Mesenchymal stem cell (in vitro differentiated cells and primary cell): Measurements from ENCODE around the gene PRSS48. TPM values are rescaled to one million over a fixed set of nuclear protein-coding genes. Genes with fewer than 3 reads are reported as not detected.

Experiments
- DNase-seq: peaks from one replicate; pipeline ENCODE4 v3.0.0-alpha.2; 2013
- H2AFZ ChIP-seq: one replicate; pipeline ENCODE4 v1.6.1; 2013; ENCODE audit warnings: low read depth, mild to moderate bottlenecking, control low read depth, inconsistent platforms, low read length, moderate library complexity
- H2AK5ac ChIP-seq: 2 replicates; pipeline ENCODE4 v1.6.1; 2013; ENCODE audit warnings: low read length, moderate library complexity, mild to moderate bottlenecking, inconsistent platforms; ENCODE audit not compliant: severe bottlenecking
- H2BK120ac ChIP-seq: one replicate; pipeline ENCODE4 v1.6.1; 2013; ENCODE audit warnings: low read depth, mild to moderate bottlenecking, inconsistent platforms, low read length, moderate library complexity
- H2BK12ac ChIP-seq, 2 experiments: one replicate each; pipeline ENCODE4 v1.6.1; 2013; ENCODE audit warnings: inconsistent platforms in 2 of 2, low read length in 2 of 2, mild to moderate bottlenecking in 2 of 2, moderate library complexity in 2 of 2, control low read depth in 1 of 2
- H2BK15ac ChIP-seq: one replicate; pipeline ENCODE4 v1.6.1; 2013; ENCODE audit warnings: mild to moderate bottlenecking, low read depth, inconsistent platforms; ENCODE audit not compliant: poor library complexity, severe bottlenecking
- H2BK5ac ChIP-seq: 2 replicates; pipeline ENCODE4 v1.6.1; 2013; ENCODE audit warnings: low read depth, mild to moderate bottlenecking, low read length, control low read depth, inconsistent platforms; ENCODE audit not compliant: poor library complexity, severe bottlenecking
- H3K14ac ChIP-seq, 2 experiments: one replicate each; pipeline ENCODE4 v1.6.1; 2013; ENCODE audit warnings: inconsistent platforms in 2 of 2, low read length in 2 of 2, control low read depth in 1 of 2, mild to moderate bottlenecking in 1 of 2, moderate library complexity in 1 of 2
- H3K18ac ChIP-seq, 2 experiments: one replicate each; pipeline ENCODE4 v1.6.1; 2013; ENCODE audit warnings: inconsistent platforms in 2 of 2, low read length in 2 of 2, control low read depth in 1 of 2, low read depth in 1 of 2, mild to moderate bottlenecking in 1 of 2
- H3K23ac ChIP-seq, 2 experiments: one replicate each; pipeline ENCODE4 v1.6.1; 2013; ENCODE audit warnings: inconsistent platforms in 2 of 2, low read length in 2 of 2, mild to moderate bottlenecking in 2 of 2, moderate library complexity in 2 of 2, control low read depth in 1 of 2
- H3K27ac ChIP-seq: 2 replicates; pipeline ENCODE4 v1.5.1; 2013; ENCODE audit warnings: mild to moderate bottlenecking, moderate library complexity, low read length, control low read depth, inconsistent platforms; ENCODE audit not compliant: poor library complexity, severe bottlenecking
- H3K27me3 ChIP-seq, 2 experiments: 2 replicates each; pipeline versions ENCODE4 v1.6.1 to v1.7.0; 2013; ENCODE audit warnings: low read length in 2 of 2, mild to moderate bottlenecking in 2 of 2, moderate library complexity in 2 of 2, control low read depth in 1 of 2, inconsistent platforms in 1 of 2; ENCODE audit not compliant: control insufficient read depth in 1 of 2, insufficient read depth in 1 of 2
- H3K36me3 ChIP-seq, 2 experiments: 2 replicates each; pipeline versions ENCODE4 v1.6.1 to v1.7.0; 2013; ENCODE audit warnings: low read length in 2 of 2, control low read depth in 1 of 2, inconsistent platforms in 1 of 2, low read depth in 1 of 2, mild to moderate bottlenecking in 1 of 2; ENCODE audit not compliant: insufficient read depth in 2 of 2, control insufficient read depth in 1 of 2
- H3K4ac ChIP-seq, 2 experiments: one replicate each; pipeline ENCODE4 v1.6.1; 2013; ENCODE audit warnings: inconsistent platforms in 2 of 2, low read length in 2 of 2, mild to moderate bottlenecking in 2 of 2, moderate library complexity in 2 of 2, control low read depth in 1 of 2, low read depth in 1 of 2
- H3K4me1 ChIP-seq: 2 replicates; pipeline ENCODE4 v1.6.1; 2013; ENCODE audit warnings: low read depth, low read length, control low read depth; ENCODE audit not compliant: control insufficient read depth, insufficient read depth
- H3K4me2 ChIP-seq: 2 replicates; pipeline ENCODE4 v1.6.1; 2013; ENCODE audit warnings: low read length, mild to moderate bottlenecking, inconsistent platforms; ENCODE audit not compliant: poor library complexity, severe bottlenecking
- H3K4me3 ChIP-seq, 2 experiments: 2 replicates each; pipeline versions ENCODE4 v1.5.1 to v1.7.0; 2013; ENCODE audit warnings: low read length in 2 of 2, mild to moderate bottlenecking in 2 of 2, control low read depth in 1 of 2, low read depth in 1 of 2; ENCODE audit not compliant: insufficient read depth in 1 of 2
- H3K79me1 ChIP-seq: replicated peaks from 2 replicates; pipeline ENCODE4 v1.6.1; 2013; ENCODE audit warnings: mild to moderate bottlenecking, control low read depth, low read length, inconsistent platforms; ENCODE audit not compliant: poor library complexity, severe bottlenecking
- H3K9ac ChIP-seq: 2 replicates; pipeline ENCODE4 v1.7.0; 2013; ENCODE audit warnings: mild to moderate bottlenecking, low read length, moderate library complexity
- H3K9me3 ChIP-seq: 2 replicates; pipeline ENCODE4 v1.7.0; 2013; ENCODE audit warnings: mild to moderate bottlenecking, low read length; ENCODE audit not compliant: control insufficient read depth
- H4K8ac ChIP-seq: one replicate; pipeline ENCODE4 v1.6.1; 2013; ENCODE audit warnings: inconsistent platforms, mild to moderate bottlenecking, low read length, moderate library complexity
- H4K91ac ChIP-seq: one replicate; pipeline ENCODE4 v1.6.1; 2013; ENCODE audit warnings: mild to moderate bottlenecking, low read length, inconsistent platforms
- WGBS: methylation state at CpG from one replicate; pipeline ENCODE4 v1.1.7; 2013; ENCODE audit warnings: mixed read lengths; 5-methylcytosine and 5-hydroxymethylcytosine counted together
- small RNA-seq: library from polyadenylated mRNA; stranded (forward); fragments of <200 nt; extraction: miRNeasy Mini kit (QIAGEN cat#:217004); gene quantifications from one replicate; pipeline ENCODE3, GENCODE V24; 2013; ENCODE audit warnings: low read depth

PRSS48 gene

DNA sequence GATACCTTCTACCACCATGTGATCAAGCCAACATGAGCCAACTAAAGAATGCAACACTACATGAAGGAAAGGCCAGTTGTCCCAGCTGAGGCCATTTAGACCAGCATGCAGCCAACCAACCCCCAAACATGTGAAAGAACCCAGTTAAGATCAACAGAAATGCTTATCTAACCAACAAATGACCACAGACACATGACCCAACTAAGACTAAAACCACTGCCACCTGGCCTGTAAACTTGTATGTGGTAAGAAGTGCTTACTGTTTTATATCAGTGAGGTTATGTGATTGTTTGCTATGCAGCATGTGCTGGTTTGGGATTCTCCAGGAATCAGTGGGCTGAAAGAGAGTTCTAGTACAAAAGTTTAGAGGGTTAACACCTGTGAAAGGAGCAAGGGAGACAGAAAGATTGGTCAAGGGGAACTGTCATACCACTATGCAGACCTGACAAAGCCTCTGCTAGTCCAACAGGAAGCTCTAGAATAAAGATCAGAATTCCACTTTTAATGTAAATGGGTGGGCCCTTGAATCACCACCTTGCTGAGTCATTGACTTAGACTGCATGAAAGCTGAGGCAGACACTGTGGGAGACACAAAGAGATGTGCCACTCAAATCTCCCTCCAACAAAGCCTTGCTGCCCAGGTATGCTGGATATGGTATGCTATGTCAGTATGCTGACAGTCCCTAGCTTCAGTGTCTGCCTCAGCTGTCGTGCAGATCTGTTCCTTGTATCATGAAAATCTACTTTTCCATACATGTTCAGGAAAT lies 54.5 kb downstream of the PRSS48 start:
- no peak overlapping the region for H2BK15ac ChIP-seq
- no peak overlapping the region for H2BK5ac ChIP-seq
- no peak overlapping the region for H3K18ac ChIP-seq
- no peak overlapping the region for H3K4ac ChIP-seq
- H3K9ac ChIP-seq: no peak overlapping the region
- H3K9me3 ChIP-seq: no peaks in the 10 kb centered on the region
- DNase-seq: peak; percentile 67
- no peak overlapping the region for H3K14ac ChIP-seq
- H2AK5ac ChIP-seq: no peak overlapping the region
- no peak overlapping the region for H3K27ac ChIP-seq
- no peak overlapping the region for H2BK12ac ChIP-seq
- no peak overlapping the region for H2AFZ ChIP-seq
- H4K91ac ChIP-seq: no peak overlapping the region
- H2BK120ac ChIP-seq: no peak overlapping the region
- H3K27me3 ChIP-seq: no peaks in the 10 kb centered on the region
- H3K4me2 ChIP-seq: no peak overlapping the region
- H3K4me1 ChIP-seq: no peaks in the 10 kb centered on the region
- H3K36me3 ChIP-seq: no peaks in the 10 kb centered on the region
- H3K23ac ChIP-seq: no peak overlapping the region
- WGBS: 90% methylated on average over 1 of the region's 1 CpG
- no peaks in the 10 kb centered on the region for H3K79me1 ChIP-seq
- no peak overlapping the region for H3K4me3 ChIP-seq
- H4K8ac ChIP-seq: no peak overlapping the region

DNA sequence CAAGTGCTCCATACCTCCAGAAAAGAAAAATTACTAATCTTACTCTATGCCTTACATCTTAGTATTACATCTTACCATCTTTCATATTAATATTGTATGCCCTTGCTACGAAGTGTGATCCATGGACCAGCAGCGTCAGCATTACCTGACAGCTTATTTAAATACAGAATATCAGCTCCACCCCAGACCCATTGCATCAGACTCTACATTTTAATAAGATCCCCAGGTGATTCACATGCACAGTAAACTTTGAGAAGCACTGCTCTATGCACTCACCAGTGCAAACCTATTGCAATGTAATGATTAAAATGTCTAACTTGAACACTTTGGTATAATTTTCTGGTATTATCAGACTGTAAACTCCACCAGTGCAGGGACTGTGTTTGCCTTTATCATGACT lies 62.5 kb downstream of the PRSS48 start:
- no peaks in the 10 kb centered on the region for H3K9me3 ChIP-seq
- no peak overlapping the region for H2BK5ac ChIP-seq
- no peak overlapping the region for H2BK15ac ChIP-seq
- H3K27me3 ChIP-seq: no peaks in the 10 kb centered on the region
- no peak overlapping the region for H3K27ac ChIP-seq
- no peak overlapping the region for H2BK120ac ChIP-seq
- H3K79me1 ChIP-seq: no peaks in the 10 kb centered on the region
- H3K23ac ChIP-seq: no peak overlapping the region
- no peak overlapping the region for H3K18ac ChIP-seq
- H3K36me3 ChIP-seq: no peaks in the 10 kb centered on the region
- H4K8ac ChIP-seq: no peak overlapping the region
- H2AFZ ChIP-seq: no peak overlapping the region
- H3K4me2 ChIP-seq: no peak overlapping the region
- no peak for DNase-seq
- H3K4me3 ChIP-seq: no peak overlapping the region
- WGBS: 74% methylated on average over 2 of the region's 2 CpGs
- no peak overlapping the region for H3K9ac ChIP-seq
- peaks cover 1% of the 10 kb centered on the region for H3K4me1 ChIP-seq
- H3K4ac ChIP-seq: no peak overlapping the region
- no peak overlapping the region for H2AK5ac ChIP-seq
- no peak overlapping the region for H4K91ac ChIP-seq
- H3K14ac ChIP-seq: no peak overlapping the region
- no peak overlapping the region for H2BK12ac ChIP-seq

- no peaks in the 10 kb centered on the region for H3K79me1 ChIP-seq
- peak overlapping the region in 1 of 2 experiments; percentile 28 for H3K14ac ChIP-seq
- no peak overlapping the region for H2AK5ac ChIP-seq
- H2BK12ac ChIP-seq: no peak overlapping the region
- 90% methylated on average over 5 of the region's 5 CpGs for WGBS
- no peak overlapping the region for H3K23ac ChIP-seq
- DNase-seq: peak; percentile 20
- no peak overlapping the region for H2BK15ac ChIP-seq
- H3K27me3 ChIP-seq: no peaks in the 10 kb centered on the region
- H2BK5ac ChIP-seq: no peak overlapping the region
- H3K9me3 ChIP-seq: peaks cover 8% of the 10 kb centered on the region
- H3K4me1 ChIP-seq: peaks cover 1% of the 10 kb centered on the region
- H3K4me3 ChIP-seq: no peak overlapping the region
- no peak overlapping the region for H3K4me2 ChIP-seq
- no peak overlapping the region for H3K9ac ChIP-seq
- H4K8ac ChIP-seq: no peak overlapping the region
- no peak overlapping the region for H3K27ac ChIP-seq
- no peak overlapping the region for H2BK120ac ChIP-seq
- H3K4ac ChIP-seq: no peak overlapping the region
- no peaks in the 10 kb centered on the region for H3K36me3 ChIP-seq
- H2AFZ ChIP-seq: no peak overlapping the region
- no peak overlapping the region for H4K91ac ChIP-seq
- H3K18ac ChIP-seq: no peak overlapping the region
Measured at GRCh38 chr4:151340751-151341385, 63.9 kb downstream of the PRSS48 start.

Small RNA genes within 50 kb of the gene (small RNA-seq; reads per million reads assigned to genes)
- not detected for gene AC104819.2
- not detected for gene RNU6-1282P
